Measurements from ENCODE around the gene FAM25C.
"Not testable (repeated sequence)": the region's sequence is repeated elsewhere in the genome, so short reads cannot be mapped to it uniquely, and the experiment has no call there.

FAM25C gene

DNA sequence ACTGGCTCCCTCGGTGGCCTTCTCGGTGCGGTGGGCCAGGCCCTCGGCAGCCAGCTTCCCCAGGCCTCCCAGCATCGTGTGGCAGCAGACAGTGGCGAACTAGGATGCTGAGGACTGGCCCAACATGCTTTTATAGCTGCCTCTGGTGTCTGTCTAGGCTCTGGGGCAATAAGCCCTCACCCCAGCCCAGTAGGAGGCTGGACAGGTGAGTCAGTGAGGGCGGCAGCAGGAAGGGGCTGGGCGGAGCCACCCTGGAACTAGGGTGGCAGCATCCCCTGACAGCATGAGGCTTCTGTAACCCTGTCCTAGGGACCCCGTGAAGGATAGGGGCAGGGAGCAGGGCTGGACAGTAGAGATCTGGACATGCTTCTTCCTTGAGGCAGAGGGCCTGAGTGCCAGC, at the start of gene FAM25C:
TSS of gene FAM25C (minus strand) at position 101 of the 400 bp plus-strand sequence. CDS start at position 75, 26 bp downstream.
- DNase-seq (ENCODE audit: low spot score) = not testable (repeated sequence)

DNA sequence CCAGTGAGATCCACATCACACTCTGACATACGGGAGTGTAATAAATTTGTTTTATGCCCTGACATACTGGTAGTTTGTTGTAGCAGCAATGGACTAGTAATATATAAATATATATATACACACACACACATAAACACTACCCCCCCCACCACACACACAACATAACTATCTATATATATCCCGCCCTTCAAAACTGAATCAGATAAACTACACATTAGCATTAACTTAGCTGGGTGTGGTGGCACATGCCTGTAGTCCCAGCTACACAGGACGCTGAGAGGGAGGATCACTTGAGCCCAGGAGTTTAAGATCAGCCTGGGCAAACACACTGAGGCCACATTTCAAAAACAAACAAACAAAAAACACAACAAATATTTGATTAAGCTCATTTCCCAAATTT, 45.0 kb upstream of the FAM25C start:
- DNase-seq (ENCODE audit: low spot score) = not testable (repeated sequence)

DNA sequence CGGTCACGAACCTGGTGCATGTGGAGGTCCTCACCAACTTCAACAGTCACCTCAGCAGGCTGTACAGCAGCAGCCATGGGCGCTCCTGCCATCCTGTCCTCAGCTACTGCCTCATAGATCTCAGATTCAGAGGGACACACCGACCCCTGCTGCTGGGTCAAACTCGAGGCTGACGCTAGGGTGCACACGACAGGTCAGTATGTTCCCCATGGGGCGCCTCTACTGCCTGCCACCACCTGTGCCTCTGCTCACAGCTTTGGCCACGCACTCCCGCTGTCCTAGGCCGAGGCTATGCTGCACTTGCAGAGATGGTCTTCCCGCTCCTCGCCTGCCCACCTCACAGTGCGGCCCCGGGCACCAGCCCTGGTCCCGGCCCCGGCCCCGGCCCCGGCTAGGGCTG, 31.8 kb upstream of the FAM25C start:
- DNase-seq (ENCODE audit: low spot score) = not testable (repeated sequence)

DNA sequence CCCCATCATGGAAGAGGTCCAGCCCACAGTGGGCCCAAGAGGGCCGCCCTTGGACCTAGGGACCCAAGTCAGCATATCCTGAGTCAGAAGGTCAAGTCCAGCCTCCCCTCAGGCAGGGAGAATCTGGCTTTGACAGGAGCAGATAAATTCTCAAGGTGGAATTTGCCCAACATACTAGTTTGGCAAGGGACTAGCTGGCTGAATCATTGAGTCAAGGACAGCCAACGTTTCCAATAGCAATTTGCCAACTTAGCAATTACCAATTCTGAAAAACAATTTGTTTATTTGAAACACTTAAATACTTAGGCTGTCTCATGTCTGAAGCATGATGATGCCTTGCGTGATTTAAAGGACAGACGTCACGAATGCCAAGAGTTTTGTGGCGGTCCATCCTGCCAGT, 2.7 kb upstream of the FAM25C start:
- not testable (repeated sequence) for DNase-seq (ENCODE audit: low spot score)

DNA sequence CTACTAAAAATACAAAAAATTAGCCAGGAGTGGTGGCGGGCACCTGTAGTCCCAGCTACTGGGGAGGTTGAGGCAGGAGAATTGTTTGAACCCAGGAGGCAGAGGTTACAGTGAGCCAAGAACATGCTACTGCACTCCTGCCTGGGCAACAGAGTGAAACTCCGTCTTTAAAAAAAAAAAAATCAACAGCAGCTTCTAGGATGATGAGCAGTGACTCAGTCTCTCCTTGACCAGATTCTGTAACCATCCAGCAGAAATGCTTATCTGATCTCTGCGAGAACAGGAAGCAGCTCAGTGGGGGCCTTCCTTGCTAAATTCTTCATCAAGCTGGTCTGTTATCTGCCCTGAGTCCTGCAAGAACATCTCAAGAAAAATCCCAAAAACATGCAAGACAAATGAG, 5.5 kb downstream of the FAM25C start:
- DNase-seq (ENCODE audit: low spot score) = not testable (repeated sequence)

DNA sequence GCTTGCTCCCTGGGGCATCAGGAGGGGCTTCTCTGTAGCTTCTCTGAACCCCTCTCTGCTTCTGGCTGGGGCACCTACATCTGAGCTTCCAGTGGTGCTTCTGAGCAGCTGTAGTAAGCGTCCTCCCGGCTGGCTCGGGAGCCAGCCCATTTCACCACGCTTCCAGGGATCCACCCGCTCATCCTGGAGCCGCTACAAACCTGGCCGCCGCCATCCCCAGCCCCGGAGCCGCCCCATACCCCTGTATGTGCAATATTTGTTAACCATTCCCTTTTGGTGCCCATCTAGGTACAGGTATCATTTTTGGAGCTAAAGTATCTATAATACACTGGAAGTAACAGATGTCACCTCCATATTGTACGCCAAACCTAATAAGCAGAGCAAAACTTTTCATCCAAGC, 7.0 kb downstream of the FAM25C start:
- not testable (repeated sequence) for DNase-seq (ENCODE audit: low spot score)

DNA sequence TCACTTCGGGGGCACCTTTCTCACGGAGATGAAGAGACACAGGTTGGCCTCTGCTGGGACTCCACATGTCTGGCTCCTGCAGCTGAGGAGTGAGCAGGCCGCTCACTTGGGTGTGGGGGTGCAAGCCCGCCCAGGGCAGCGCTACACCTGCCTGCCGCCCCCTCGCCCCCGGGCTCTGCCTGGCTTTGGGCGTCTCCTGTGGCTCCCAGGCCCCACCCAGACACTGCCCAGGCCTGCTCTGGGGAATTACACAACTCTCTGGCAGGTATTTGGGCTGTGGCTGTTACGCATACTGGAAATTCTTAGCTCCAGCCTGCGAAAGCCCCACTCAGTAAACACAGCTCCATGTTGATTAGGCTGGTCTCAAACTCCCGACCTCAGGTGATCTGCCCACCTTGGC, 7.9 kb downstream of the FAM25C start:
- not testable (repeated sequence) for DNase-seq (ENCODE audit: low spot score)

DNA sequence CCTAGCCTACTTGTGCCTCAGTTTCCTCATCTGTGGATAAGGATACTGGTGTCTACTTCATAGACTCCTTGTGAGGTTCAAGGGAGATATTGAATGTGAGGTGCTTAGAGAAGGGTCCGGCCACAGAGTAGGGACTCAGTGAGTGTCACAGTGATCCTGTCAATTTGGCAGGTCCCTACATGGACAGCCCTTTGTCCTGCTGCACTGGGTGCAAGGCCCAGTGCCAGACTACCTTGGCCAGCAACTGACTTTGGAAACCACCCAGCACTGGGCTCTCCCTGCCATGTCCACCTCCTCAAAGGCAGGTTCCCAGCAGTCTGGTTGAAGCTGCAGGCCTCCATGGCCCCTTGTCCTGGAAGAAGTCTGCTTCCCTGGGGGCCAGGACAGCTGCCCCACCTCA, 9.5 kb downstream of the FAM25C start:
- not testable (repeated sequence) for DNase-seq (ENCODE audit: low spot score)

DNA sequence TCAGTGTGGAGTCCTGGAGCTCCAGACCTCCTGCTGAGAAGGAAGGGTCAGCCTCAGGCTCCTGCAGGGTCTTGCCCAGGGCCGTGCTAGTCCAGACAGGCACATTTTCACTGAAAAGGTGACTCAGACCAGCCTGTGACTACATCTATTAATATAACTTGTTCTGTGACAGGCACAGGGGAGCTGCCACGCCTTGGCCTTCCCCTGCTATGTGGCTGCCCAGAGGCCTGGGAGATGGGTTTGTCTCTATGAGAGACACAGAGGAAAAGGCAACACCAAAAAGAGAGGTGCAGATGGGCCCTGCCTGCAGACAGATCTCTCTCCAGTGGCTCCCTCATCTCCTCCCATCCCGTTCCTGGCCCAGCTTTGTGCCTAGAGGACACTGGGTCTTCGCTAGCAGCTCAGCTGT, 10.0 kb downstream of the FAM25C start:
- not testable (repeated sequence) for DNase-seq (ENCODE audit: low spot score)

DNA sequence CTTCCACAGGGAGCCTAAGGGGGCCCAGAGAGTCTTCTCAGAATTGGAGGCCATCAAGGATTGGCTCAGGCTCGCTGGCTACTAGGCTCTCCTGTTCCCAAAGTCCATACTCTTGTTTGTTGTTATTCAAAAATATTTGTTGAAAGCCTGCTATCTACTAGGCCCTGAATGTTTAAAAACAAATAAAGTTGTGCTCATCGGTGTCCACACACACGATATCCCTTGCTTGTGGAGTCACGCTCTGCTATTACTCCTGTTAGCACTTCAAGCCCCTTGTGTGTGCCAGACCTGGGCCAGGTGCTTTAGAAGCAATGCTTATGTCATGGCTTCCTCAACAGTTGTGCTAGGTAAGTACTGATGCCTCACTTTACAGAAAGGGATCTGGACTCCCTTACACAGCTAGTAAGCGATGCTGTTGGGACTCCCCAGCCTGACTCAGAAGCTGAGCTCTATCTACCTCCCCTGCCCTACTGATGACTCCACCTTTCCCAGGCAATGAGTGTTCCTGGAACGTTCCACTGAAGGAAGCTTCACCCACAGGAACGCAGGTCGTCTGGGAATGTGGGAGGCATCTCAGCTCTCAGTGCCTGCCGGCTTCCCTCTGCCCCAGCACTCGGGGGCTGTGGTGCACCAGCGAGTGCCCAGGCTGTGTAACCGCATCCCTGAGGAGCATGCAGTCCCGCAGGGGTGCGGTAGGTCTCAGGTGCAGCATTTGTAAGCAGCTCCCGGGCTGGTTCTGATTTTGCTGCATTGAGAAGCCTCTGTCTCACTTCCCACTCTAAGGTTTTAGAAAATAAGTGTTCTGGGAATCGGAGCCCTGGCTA, 10.7 kb downstream of the FAM25C start:
- DNase-seq (ENCODE audit: low spot score) = not testable (repeated sequence)

DNA sequence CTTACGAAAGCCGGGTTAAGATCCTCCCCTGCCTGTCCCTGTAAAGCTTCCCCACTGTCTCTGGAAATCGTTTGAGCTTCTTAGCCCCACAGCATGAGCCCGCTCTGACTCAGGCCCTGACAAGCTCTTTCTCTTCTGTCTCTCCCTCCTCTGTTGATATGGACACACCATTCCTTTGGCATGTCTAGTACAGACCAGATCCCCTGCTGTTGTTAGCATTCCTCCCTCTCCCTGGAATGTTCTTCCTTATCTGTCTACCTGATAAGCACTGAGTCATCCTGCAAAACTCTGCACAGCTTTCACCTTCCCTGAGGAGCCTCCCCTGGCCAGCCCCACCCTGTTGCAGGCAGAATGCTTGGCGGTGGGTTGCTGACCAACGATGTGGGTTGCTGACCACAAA, 11.6 kb downstream of the FAM25C start:
- DNase-seq (ENCODE audit: low spot score) = not testable (repeated sequence)

DNA sequence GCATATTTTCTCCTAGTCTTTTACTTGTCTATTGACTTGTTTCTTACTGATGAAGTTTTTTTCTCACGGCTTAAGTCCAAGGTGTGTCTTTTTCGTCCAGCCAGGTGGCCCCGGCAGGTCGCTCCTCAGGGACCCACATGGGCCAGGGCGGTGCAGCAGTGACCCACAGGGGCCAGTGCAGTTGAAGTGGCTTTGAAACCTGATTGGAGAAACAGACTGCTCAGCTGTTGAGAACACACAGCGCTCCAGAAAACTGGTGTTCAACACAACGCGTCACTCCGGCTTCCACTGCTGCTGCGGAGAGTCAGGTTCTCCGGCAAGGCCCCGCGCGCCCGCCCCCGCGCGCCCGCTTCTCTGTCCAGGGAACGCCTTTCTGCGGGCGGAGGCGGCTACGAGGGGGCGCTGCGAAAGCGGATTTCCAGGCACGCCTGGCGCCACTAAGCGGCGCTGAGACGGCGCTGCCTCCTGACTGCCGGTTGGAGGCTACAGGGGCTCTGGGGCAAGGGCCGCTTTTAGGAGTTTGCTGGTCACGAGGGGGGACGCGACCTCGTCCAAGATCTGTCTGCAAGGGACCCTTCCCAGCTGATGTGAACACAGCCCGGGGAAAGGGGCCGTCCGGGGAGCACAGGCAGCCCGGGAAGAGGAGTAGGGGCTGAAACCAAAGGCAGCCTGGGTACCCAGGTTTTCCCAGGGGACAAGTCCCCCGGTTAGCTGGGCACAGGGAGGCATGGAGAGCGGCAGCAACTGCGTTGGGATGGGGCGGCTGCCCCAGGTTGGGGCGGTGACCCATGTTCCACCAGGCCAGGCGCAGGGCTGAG, 13.0 kb downstream of the FAM25C start:
- not testable (repeated sequence) for DNase-seq (ENCODE audit: low spot score)

DNA sequence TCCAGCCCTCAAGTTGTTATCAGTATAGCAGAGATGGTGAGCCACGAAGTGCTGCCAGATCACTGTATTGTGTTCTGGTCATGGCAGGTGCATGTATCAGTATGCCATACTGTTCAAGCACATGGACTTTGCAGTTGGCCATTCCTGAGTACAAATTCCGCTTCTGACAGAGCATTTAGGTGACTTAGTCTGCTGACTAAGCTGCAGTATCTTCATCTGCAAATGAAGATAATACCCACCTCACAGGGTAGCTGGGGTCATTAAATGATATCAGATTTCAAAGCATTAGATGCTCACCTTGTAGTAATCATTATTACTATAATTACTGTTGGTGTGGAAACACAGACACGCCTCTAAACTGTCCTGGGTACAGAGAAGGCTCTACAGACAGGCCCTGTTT, 24.2 kb downstream of the FAM25C start:
- DNase-seq (ENCODE audit: low spot score) = not testable (repeated sequence)

DNA sequence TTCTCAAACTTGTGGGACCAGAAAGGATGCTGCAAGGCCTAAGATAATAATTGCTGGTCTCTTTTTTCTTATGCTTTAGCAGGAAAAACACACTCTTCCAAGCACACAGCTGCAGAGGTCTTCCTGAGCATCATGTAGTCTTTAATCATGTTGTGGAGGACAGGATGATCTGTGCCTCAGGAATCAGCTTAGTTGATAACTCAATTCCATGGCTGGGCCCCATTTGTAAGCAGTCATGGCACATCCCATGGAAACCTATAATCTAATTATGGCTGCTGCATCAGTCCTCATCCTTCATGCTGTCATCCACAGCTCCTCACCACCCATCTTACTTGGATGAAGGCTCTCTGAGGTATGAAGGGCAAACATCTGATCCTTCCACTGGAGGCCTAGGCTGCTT, 26.5 kb downstream of the FAM25C start:
- not testable (repeated sequence) for DNase-seq (ENCODE audit: low spot score)

DNA sequence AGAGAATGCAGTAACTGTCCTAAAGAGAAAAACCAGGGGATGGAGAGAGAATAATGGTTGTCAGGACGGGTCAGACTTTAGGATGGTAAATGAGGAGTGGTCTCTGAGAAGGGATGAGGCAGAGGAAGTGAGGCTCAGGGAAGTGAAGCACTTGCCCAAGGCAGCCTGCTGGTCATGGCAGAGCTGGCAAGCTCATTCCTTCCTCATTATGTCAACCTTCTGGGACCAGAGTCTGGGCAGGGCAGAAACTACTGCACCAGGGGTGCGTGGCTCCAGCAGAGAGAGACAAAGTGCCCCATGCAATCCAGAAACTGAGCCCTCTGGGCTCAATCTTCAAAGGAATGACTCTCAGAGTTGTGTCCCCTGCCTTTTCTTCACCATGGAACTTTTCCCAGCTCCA, 27.5 kb downstream of the FAM25C start:
- DNase-seq (ENCODE audit: low spot score) = not testable (repeated sequence)

DNA sequence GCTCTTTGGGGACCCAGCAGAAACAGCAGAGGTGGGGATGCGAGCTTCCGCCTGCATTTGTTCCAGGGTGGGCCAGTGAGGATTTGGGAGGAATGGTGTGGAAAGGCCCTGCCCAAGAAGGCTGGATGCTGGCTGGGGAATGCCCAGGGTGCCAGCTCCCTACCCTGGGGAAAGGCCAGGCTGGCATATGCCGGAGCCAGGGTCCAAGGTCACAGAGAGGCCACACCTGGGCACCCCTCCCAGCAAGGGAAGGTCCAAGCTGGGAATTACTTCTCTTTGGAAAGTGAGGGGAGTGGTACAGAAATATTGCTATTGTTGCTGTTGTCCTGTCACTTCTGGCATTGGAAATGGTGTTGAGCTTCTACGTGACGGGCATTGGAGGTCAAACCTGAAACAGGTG, 28.0 kb downstream of the FAM25C start:
- not testable (repeated sequence) for DNase-seq (ENCODE audit: low spot score)

DNA sequence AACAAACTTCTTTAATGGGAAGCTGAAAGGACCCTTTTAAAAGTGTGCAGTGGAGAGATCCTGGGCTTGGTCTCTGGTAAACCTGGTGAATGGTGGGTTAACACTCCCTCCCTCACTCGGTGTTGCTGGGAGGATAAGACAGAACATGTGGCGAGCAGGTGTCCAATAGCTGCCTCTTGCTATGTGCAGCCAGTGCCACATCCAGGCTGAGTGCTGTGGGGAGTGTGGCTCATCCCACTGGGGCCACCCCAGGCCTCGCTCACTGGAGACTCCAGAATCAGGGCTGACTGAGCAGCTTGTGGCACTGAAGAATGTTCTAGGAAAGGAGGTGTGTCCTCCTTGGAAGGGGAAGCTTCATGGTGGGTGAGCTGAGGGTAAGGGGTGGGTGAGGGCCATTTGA, 29.5 kb downstream of the FAM25C start:
- not testable (repeated sequence) for DNase-seq (ENCODE audit: low spot score)

DNA sequence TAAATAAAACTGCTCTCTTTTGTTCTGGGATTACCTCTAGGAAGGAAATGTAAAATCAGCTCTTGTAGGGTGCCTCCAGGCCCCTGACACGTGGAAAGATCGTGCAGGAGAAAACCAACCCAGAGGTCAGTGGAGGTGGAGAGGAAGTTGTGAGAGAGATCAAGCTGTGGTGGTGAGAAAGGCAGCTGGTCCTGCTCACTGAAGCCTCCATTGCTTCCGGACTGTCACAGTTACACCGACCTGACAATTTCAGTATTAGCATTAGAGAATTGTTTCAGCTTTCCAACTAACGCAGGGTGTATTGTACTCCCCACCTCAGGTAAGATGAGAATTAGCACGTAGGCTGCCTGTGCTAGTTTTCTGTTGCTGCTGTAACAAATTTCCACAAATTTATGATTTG, 30.6 kb downstream of the FAM25C start:
- not testable (repeated sequence) for DNase-seq (ENCODE audit: low spot score)

DNA sequence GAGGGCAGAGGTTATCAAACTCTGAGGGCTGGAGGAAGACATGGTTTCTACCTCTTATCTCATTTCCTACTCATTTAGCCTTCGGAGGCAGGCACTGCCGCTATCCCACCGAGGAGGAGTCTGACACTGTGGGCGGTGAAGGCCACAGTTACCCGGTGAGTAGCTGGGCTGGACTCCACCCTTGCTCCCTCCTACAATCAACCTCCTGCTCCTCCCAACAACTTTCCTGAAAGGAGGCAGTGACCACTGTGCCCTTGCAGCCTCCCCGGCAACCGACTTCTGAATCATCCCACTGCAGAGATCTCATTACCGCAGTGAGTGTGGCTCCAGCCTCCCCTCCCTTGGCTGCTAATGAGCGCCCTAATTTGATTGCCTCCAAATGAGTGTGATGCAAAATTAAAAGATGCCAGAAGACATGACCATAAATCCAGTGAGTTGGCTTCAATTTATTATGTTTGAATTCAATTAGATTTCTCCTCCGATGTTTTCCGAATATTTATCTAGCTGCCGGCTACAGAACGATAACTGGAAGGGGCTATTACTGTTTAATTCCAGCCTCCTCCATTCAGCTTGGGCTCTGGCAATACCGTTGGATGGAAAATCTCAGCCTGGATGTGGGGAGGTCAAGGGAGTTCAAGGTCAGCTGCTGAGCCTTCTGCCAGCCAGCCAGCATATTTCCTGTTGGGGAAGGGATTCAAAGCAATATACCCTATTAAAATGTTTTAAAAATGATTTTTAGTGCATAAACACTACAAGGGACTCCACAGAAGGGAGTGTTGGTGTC, 35.1 kb downstream of the FAM25C start:
- not testable (repeated sequence) for DNase-seq (ENCODE audit: low spot score)

DNA sequence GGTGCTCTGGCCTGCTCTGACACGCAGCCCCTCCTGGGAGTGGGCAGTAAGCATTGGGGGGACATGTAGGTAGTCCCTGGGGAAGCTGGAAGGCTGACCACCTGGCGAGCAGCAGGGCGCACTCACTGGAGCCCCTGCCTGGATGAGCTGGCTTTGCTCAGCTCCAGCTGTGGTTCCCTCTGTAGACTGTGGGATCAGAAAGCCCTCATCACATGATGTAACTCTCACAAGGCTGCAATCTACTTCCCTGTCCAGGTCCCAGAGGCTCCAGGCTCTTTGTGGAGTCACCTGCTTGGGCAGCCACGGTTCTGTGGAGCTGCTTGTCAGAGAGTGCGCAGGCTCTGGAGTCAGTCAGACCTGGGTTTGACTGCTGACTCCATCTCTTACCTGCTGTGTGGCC, 36.8 kb downstream of the FAM25C start:
- DNase-seq (ENCODE audit: low spot score) = not testable (repeated sequence)

DNA sequence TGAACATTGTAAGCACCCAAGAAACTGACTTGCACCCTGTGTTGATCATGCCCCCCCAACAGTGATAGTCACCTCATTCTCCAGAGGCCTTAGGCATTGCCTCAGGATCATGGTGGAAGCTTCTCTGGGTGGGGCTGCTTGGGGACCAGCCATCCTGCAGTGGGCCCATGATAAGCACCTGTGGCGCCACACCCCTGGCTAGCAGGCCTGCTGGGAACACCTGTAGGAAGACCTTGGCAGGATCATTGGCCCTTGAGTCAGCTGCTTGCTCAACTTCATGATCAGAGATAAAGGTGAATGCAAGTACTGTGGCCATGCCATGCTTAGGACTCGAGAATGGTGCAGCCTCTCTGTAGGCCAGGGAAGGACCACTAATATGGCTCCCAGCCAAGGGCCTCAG, 38.9 kb downstream of the FAM25C start:
- not testable (repeated sequence) for DNase-seq (ENCODE audit: low spot score)

DNA sequence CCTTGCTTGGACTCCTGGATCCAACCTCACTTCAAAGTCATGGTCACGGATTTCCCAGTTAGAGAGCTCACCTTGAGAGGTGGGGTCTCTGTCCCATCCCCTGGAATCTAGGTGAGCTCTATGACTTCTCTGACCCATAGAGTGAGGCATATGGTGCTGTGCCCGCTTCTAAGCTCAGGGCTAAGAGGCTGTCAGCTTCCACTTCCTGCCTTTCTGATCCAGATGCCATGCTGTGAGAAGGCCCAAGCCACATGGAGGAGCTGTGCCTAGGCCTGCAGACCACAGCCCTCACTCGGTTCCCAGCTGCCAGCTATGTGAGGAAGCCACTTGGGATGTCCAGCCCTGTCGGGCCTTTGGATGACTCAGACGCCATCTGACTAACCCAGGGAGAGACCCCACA, 39.9 kb downstream of the FAM25C start:
- DNase-seq (ENCODE audit: low spot score) = not testable (repeated sequence)
